GM12878 (cell line): Measurements from ENCODE around the gene SPG7.

Experiments
- CTCF ChIP-seq, 3 experiments: IDR thresholded peaks in 2 of 3; conservative IDR thresholded peaks in 1 of 3; 2 replicates each; pipeline ENCODE4 v1.5.1; 2011; ENCODE audit warnings: low read depth in 3 of 3, low read length in 3 of 3, mild to moderate bottlenecking in 3 of 3, control low read depth in 2 of 3, moderate library complexity in 2 of 3, inconsistent platforms in 1 of 3, mixed read lengths in 1 of 3; ENCODE audit not compliant: control insufficient read depth in 2 of 3, insufficient read depth in 1 of 3; ENCODE audit errors: extremely low read depth in 1 of 3
- FOS ChIP-seq: IDR thresholded peaks from 3 replicates; pipeline ENCODE4 v1.6.1; 2011; ENCODE audit warnings: borderline replicate concordance; ENCODE audit not compliant: insufficient read length; ENCODE audit errors: extremely low read depth
- HCFC1 ChIP-seq: fragments of 150-350 bp; IDR thresholded peaks from 2 replicates; pipeline ENCODE4 v1.6.1; 2014; ENCODE audit warnings: low read length
- ZSCAN29 ChIP-seq: fragments of 450-650 bp; IDR thresholded peaks from 2 replicates; pipeline ENCODE4 v1.6.1; 2017; ENCODE audit warnings: mild to moderate bottlenecking, moderate library complexity

- TF ChIP-seq ZSCAN29 (no peak), CTCF (IDR thresholded peaks at IDR 0.05 in 2 of 3, conservative IDR thresholded peaks at IDR 0.05 in 1 of 3; ENCODE audit: control insufficient read depth in 2 of 3, extremely low read depth in 1 of 3, insufficient read depth in 1 of 3, low read depth in 3 of 3, low read length in 3 of 3) (no peak), FOS (no peak), HCFC1 (no peak)
Measured at GRCh38 chr16:89544713-89545043, 36.5 kb downstream of the SPG7 start.
